NCI-H2171 treated with DMSO at 0.1 percent for 48 hours (cell line): ENCODE measurements around the gene DMAP1.
"Not testable (repeated sequence)": the region's sequence is repeated elsewhere in the genome, so short reads cannot be mapped to it uniquely, and the experiment has no call there.

Experiments used
- DNase-seq: peaks from one replicate; lab custom pipeline; 2025; lab: John Stamatoyannopoulos, UW

Gene DMAP1

GRCh38 chr1:44213222-44214112 is at the start of gene DMAP1:
DMAP1 (plus strand) TSS chr1:44213471; CDS start chr1:44213754, 283 bp downstream.
- DNase-seq = peak; percentile 91

- DNase-seq = no peak
Measured at GRCh38 chr1:44168520-44169098, 44.7 kb upstream of the DMAP1 start.

GRCh38 chr1:44170281-44170823 is 42.9 kb upstream of the DMAP1 start:
- no peak for DNase-seq

GRCh38 chr1:44174630-44175029 is 38.6 kb upstream of the DMAP1 start:
- no peak for DNase-seq

GRCh38 chr1:44200336-44200735 is 12.9 kb upstream of the DMAP1 start:
- DNase-seq = no peak

GRCh38 chr1:44206545-44206944 is 6.7 kb upstream of the DMAP1 start:
- DNase-seq = not testable (repeated sequence)

- DNase-seq = no peak
Measured at GRCh38 chr1:44208226-44208625, 5.0 kb upstream of the DMAP1 start.

- no peak for DNase-seq
Measured at GRCh38 chr1:44210595-44210994, 2.7 kb upstream of the DMAP1 start.

GRCh38 chr1:44212355-44213221 is 683 bp upstream of the DMAP1 start:
- no peak for DNase-seq

GRCh38 chr1:44217809-44218410 is 4.6 kb downstream of the DMAP1 start:
- DNase-seq = peak; percentile 69

- no peak for DNase-seq
Measured at GRCh38 chr1:44218503-44219300, 5.4 kb downstream of the DMAP1 start.

- no peak for DNase-seq
Measured at GRCh38 chr1:44219301-44219626, 6.0 kb downstream of the DMAP1 start.

GRCh38 chr1:44220001-44220751 is 6.9 kb downstream of the DMAP1 start:
- no peak for DNase-seq

GRCh38 chr1:44220755-44221154 is 7.5 kb downstream of the DMAP1 start:
- no peak for DNase-seq

GRCh38 chr1:44221769-44222168 is 8.5 kb downstream of the DMAP1 start:
- DNase-seq = no peak

- no peak for DNase-seq
Measured at GRCh38 chr1:44222397-44223186, 9.3 kb downstream of the DMAP1 start.

GRCh38 chr1:44223187-44223610 is 9.9 kb downstream of the DMAP1 start:
- no peak for DNase-seq

GRCh38 chr1:44225761-44226160 is 12.5 kb downstream of the DMAP1 start:
- no peak for DNase-seq

GRCh38 chr1:44227211-44227610 is 13.9 kb downstream of the DMAP1 start:
- DNase-seq = no peak
